ENCODE data around the gene CS.
"Not testable (repeated sequence)": the region's sequence is repeated elsewhere in the genome, so short reads cannot be mapped to it uniquely, and the experiment has no call there.

GRCh38 chr12:56262955-56263354 is 37.2 kb downstream of the CS start:
- TF ChIP-seq, protein P1, sequence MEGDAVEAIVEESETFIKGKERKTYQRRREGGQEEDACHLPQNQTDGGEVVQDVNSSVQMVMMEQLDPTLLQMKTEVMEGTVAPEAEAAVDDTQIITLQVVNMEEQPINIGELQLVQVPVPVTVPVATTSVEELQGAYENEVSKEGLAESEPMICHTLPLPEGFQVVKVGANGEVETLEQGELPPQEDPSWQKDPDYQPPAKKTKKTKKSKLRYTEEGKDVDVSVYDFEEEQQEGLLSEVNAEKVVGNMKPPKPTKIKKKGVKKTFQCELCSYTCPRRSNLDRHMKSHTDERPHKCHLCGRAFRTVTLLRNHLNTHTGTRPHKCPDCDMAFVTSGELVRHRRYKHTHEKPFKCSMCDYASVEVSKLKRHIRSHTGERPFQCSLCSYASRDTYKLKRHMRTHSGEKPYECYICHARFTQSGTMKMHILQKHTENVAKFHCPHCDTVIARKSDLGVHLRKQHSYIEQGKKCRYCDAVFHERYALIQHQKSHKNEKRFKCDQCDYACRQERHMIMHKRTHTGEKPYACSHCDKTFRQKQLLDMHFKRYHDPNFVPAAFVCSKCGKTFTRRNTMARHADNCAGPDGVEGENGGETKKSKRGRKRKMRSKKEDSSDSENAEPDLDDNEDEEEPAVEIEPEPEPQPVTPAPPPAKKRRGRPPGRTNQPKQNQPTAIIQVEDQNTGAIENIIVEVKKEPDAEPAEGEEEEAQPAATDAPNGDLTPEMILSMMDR (IDR thresholded peaks at IDR 0.05; ENCODE audit: poor library complexity), result not testable (repeated sequence)
- TF ChIP-seq EZH2 (IDR thresholded peaks at IDR 0.05; ENCODE audit: borderline replicate concordance), result not testable (repeated sequence)
